H9 (cell line): Measurements from ENCODE around the gene CMYA5. TPM values are rescaled to one million over a fixed set of nuclear protein-coding genes. Genes with fewer than 3 reads are reported as not detected.

ENCODE experiments used
- DNase-seq: peaks from one replicate; pipeline ENCODE4 v3.0.0-alpha.2; 2017
- H2AFZ ChIP-seq: one replicate; pipeline ENCODE4 v1.6.1; 2013; ENCODE audit warnings: mild to moderate bottlenecking, low read length, control low read depth, moderate library complexity
- H2AK5ac ChIP-seq: 2 replicates; pipeline ENCODE4 v1.6.1; 2013; ENCODE audit warnings: low read length, control low read depth, mixed read lengths; ENCODE audit not compliant: insufficient read length
- H2BK120ac ChIP-seq: one replicate; pipeline ENCODE4 v1.6.1; 2013; ENCODE audit warnings: low read depth, mild to moderate bottlenecking, low read length, control low read depth, inconsistent platforms; ENCODE audit not compliant: poor library complexity, severe bottlenecking
- H2BK12ac ChIP-seq: 2 replicates; pipeline ENCODE4 v1.6.1; 2013; ENCODE audit warnings: low read length, control low read depth, mixed read lengths, low read depth; ENCODE audit not compliant: insufficient read length
- H2BK15ac ChIP-seq: 2 replicates; pipeline ENCODE4 v1.6.1; 2013; ENCODE audit warnings: low read depth, low read length, control low read depth
- H2BK20ac ChIP-seq: one replicate; pipeline ENCODE4 v1.6.1; 2013; ENCODE audit warnings: low read depth, mild to moderate bottlenecking, low read length, control low read depth, inconsistent platforms; ENCODE audit not compliant: poor library complexity, severe bottlenecking
- H2BK5ac ChIP-seq: 2 replicates; pipeline ENCODE4 v1.6.1; 2013; ENCODE audit warnings: low read length, control low read depth, mixed read lengths; ENCODE audit not compliant: insufficient read length
- H3K14ac ChIP-seq: 2 replicates; pipeline ENCODE4 v1.6.1; 2013; ENCODE audit warnings: low read length, control low read depth; ENCODE audit not compliant: insufficient read depth
- H3K18ac ChIP-seq: 2 replicates; pipeline ENCODE4 v1.6.1; 2013; ENCODE audit warnings: low read depth, mild to moderate bottlenecking, mixed read lengths, low read length, control low read depth; ENCODE audit not compliant: insufficient read length
- H3K23ac ChIP-seq: 2 replicates; pipeline ENCODE4 v1.6.1; 2013; ENCODE audit warnings: low read length, control low read depth, mixed read lengths, low read depth; ENCODE audit not compliant: insufficient read length
- H3K23me2 ChIP-seq: 2 replicates; pipeline ENCODE4 v1.6.1; 2013; ENCODE audit warnings: low read depth, mild to moderate bottlenecking, mixed read lengths, low read length, control low read depth; ENCODE audit not compliant: insufficient read length, poor library complexity, severe bottlenecking
- H3K27ac ChIP-seq: 2 replicates; pipeline ENCODE4 v1.5.1; 2013; ENCODE audit warnings: low read length, control low read depth, mixed read lengths, low read depth; ENCODE audit not compliant: insufficient read length
- H3K27me3 ChIP-seq: 2 replicates; pipeline ENCODE4 v1.6.1; 2013; ENCODE audit warnings: low read length, control low read depth, inconsistent platforms; ENCODE audit not compliant: insufficient read depth
- H3K4ac ChIP-seq: 2 replicates; pipeline ENCODE4 v1.6.1; 2013; ENCODE audit warnings: low read depth, mild to moderate bottlenecking, control low read depth, inconsistent platforms, low read length, moderate library complexity
- H3K4me1 ChIP-seq: 2 replicates; pipeline ENCODE4 v1.6.1; 2013; ENCODE audit warnings: low read length, control low read depth, inconsistent platforms; ENCODE audit not compliant: insufficient read depth
- H3K4me2 ChIP-seq: 2 replicates; pipeline ENCODE4 v1.6.1; 2013; ENCODE audit warnings: low read length, control low read depth, mixed read lengths; ENCODE audit not compliant: insufficient read length, insufficient read depth
- H3K56ac ChIP-seq: 2 replicates; pipeline ENCODE4 v1.6.1; 2013; ENCODE audit warnings: low read depth, mild to moderate bottlenecking, mixed read lengths, low read length, control low read depth; ENCODE audit not compliant: insufficient read length
- H3K79me1 ChIP-seq: 2 replicates; pipeline ENCODE4 v1.6.1; 2013; ENCODE audit warnings: low read depth, mild to moderate bottlenecking, moderate library complexity, low read length, control low read depth, inconsistent platforms; ENCODE audit not compliant: insufficient read depth, poor library complexity, severe bottlenecking
- H3K79me2 ChIP-seq: 2 replicates; pipeline ENCODE4 v1.6.1; 2013; ENCODE audit warnings: low read length, control low read depth, inconsistent platforms; ENCODE audit not compliant: insufficient read depth
- H3K9ac ChIP-seq: 2 replicates; pipeline ENCODE4 v1.6.1; 2013; ENCODE audit warnings: low read length, control low read depth, mixed read lengths; ENCODE audit not compliant: insufficient read length; ENCODE audit errors: extremely low read depth
- H3K9me3 ChIP-seq: one replicate; pipeline ENCODE4 v1.6.1; 2013; ENCODE audit warnings: low read depth, low read length, inconsistent platforms; ENCODE audit not compliant: control insufficient read depth
- H3T11ph ChIP-seq: one replicate; pipeline ENCODE4 v1.6.1; 2013; ENCODE audit warnings: mild to moderate bottlenecking, low read length, control low read depth, inconsistent platforms
- H4K20me1 ChIP-seq: one replicate; pipeline ENCODE4 v1.6.1; 2013; ENCODE audit not compliant: control insufficient read depth, insufficient read length, insufficient read depth
- H4K5ac ChIP-seq: 2 replicates; pipeline ENCODE4 v1.6.1; 2013; ENCODE audit warnings: low read depth, mild to moderate bottlenecking, mixed read lengths, low read length, control low read depth; ENCODE audit not compliant: insufficient read length
- H4K8ac ChIP-seq: replicated peaks from 2 replicates; pipeline ENCODE4 v1.6.1; 2013; ENCODE audit warnings: low read length, control low read depth, mixed read lengths, low read depth; ENCODE audit not compliant: insufficient read length
- H4K91ac ChIP-seq: 2 replicates; pipeline ENCODE4 v1.6.1; 2013; ENCODE audit warnings: low read depth, mild to moderate bottlenecking, moderate library complexity, mixed read lengths, low read length, control low read depth; ENCODE audit not compliant: insufficient read length
- H3K27ac Mint-ChIP-seq, 3 experiments: 2 replicates in 2 of 3; 3 replicates in 1 of 3; pipeline ENCODE4 v1.8.0; 2020 to 2021; ENCODE audit warnings: mixed read lengths in 3 of 3, mild to moderate bottlenecking in 1 of 3, moderate library complexity in 1 of 3
- H3K27me3 Mint-ChIP-seq: 2 replicates; pipeline ENCODE4 v1.8.0; 2021; ENCODE audit warnings: low read depth, mild to moderate bottlenecking, moderate library complexity, mixed read lengths
- H3K36me3 Mint-ChIP-seq, 3 experiments: 2 replicates in 2 of 3; 3 replicates in 1 of 3; pipeline ENCODE4 v1.8.0; 2020 to 2021; ENCODE audit warnings: low read depth in 3 of 3, mixed read lengths in 3 of 3; ENCODE audit not compliant: insufficient read depth in 1 of 3
- H3K4me1 Mint-ChIP-seq, 2 experiments: 2 replicates each; pipeline ENCODE4 v1.8.0; 2020; ENCODE audit warnings: mixed read lengths in 2 of 2
- H3K4me3 Mint-ChIP-seq, 2 experiments: 2 replicates in 1 of 2; 3 replicates in 1 of 2; pipeline ENCODE4 v1.8.0; 2020 to 2021; ENCODE audit warnings: mild to moderate bottlenecking in 2 of 2, mixed read lengths in 2 of 2, moderate library complexity in 1 of 2
- H3K9me3 Mint-ChIP-seq, 2 experiments: 2 replicates in 1 of 2; 3 replicates in 1 of 2; pipeline ENCODE4 v1.8.0; 2020; ENCODE audit warnings: mild to moderate bottlenecking in 2 of 2, mixed read lengths in 2 of 2, moderate library complexity in 1 of 2
- WGBS: extraction: QIAGEN DNeasy Blood & Tissue Kit; methylation state at CpG from one replicate; pipeline ENCODE4 v1.1.7; 2013; ENCODE audit warnings: missing lambda C conversion rate, low lambda C conversion rate, mixed read lengths; ENCODE audit not compliant: insufficient read length; ENCODE audit errors: extremely low coverage; 5-methylcytosine and 5-hydroxymethylcytosine counted together
- total RNA-seq: library from RNA; stranded (reverse); gene quantifications from 2 replicates; pipeline ENCODE4 v1.2.1, GENCODE V29; 2021
- TF ChIP-seq, protein P1 (sequence below): fragments of 200-600 bp; sonication (generic); conservative IDR thresholded peaks from 3 replicates; pipeline ENCODE4 v1.8.0; 2021; ENCODE audit warnings: antibody characterized with exemption, mild to moderate bottlenecking

The CMYA5 gene
- total RNA-seq, 1 experiment from 2014 or later, result 1.8 TPM

- H2BK20ac ChIP-seq, result no peak overlapping the region
- TF ChIP-seq, protein P1, sequence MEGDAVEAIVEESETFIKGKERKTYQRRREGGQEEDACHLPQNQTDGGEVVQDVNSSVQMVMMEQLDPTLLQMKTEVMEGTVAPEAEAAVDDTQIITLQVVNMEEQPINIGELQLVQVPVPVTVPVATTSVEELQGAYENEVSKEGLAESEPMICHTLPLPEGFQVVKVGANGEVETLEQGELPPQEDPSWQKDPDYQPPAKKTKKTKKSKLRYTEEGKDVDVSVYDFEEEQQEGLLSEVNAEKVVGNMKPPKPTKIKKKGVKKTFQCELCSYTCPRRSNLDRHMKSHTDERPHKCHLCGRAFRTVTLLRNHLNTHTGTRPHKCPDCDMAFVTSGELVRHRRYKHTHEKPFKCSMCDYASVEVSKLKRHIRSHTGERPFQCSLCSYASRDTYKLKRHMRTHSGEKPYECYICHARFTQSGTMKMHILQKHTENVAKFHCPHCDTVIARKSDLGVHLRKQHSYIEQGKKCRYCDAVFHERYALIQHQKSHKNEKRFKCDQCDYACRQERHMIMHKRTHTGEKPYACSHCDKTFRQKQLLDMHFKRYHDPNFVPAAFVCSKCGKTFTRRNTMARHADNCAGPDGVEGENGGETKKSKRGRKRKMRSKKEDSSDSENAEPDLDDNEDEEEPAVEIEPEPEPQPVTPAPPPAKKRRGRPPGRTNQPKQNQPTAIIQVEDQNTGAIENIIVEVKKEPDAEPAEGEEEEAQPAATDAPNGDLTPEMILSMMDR, result no peak
- no peaks in the 10 kb centered on the region for H3K23me2 ChIP-seq
- H4K20me1 ChIP-seq, result no peaks in the 10 kb centered on the region
- H3K9ac ChIP-seq, result no peak overlapping the region
- Mint-ChIP-seq H3K4me1 (no peaks in the 10 kb centered on the region), H3K9me3 (no peaks in the 10 kb centered on the region; a peak in 1 of 5 replicates), H3K4me3 (no peak overlapping the region), H3K27me3 (no peaks in the 10 kb centered on the region; the same call in 1 of the 2 replicates), H3K36me3 (no peaks in the 10 kb centered on the region), H3K27ac (no peak overlapping the region)
- no peak overlapping the region for H2BK12ac ChIP-seq
- H3K14ac ChIP-seq, result no peak overlapping the region
- H2BK120ac ChIP-seq, result no peak overlapping the region
- H3K56ac ChIP-seq, result no peak overlapping the region
- H3K23ac ChIP-seq, result no peak overlapping the region
- no peaks in the 10 kb centered on the region for H3K27me3 ChIP-seq
- H3K4me2 ChIP-seq, result no peak overlapping the region
- H2BK15ac ChIP-seq, result no peak overlapping the region
- H4K8ac ChIP-seq, result no peak overlapping the region
- H2AK5ac ChIP-seq, result no peak overlapping the region
- no peak overlapping the region for H3K4ac ChIP-seq
- no peaks in the 10 kb centered on the region for H3K79me2 ChIP-seq
- H3K79me1 ChIP-seq, result no peaks in the 10 kb centered on the region
- DNase-seq, result no peak
- H3K18ac ChIP-seq, result no peak overlapping the region
- H3K27ac ChIP-seq, result no peak overlapping the region
- H4K5ac ChIP-seq, result no peak overlapping the region
- no CpG with 5 or more reads among the region's 2 CpGs for WGBS
- no peak overlapping the region for H4K91ac ChIP-seq
- H3K9me3 ChIP-seq, result no peaks in the 10 kb centered on the region
- no peak overlapping the region for H2BK5ac ChIP-seq
- no peak overlapping the region for H2AFZ ChIP-seq
- H3K4me1 ChIP-seq, result no peaks in the 10 kb centered on the region
- no peak overlapping the region for H3T11ph ChIP-seq
Measured at GRCh38 chr5:79824444-79824843, 134.8 kb downstream of the CMYA5 start.
